Stimulated activated CD8-positive, alpha-beta memory T cell treated with anti-CD3 and anti-CD28 coated beads, Interleukin-15, amount 100 ng/mL, for 4 hours (primary cell): ENCODE results near the gene PRSS22.

ENCODE experiments used
- DNase-seq, 2 donors: peaks; one replicate each; pipeline ENCODE4 v3.0.0-alpha.2; 2020; ENCODE audit warnings: low read depth in 2 of 2

PRSS22 gene

DNA sequence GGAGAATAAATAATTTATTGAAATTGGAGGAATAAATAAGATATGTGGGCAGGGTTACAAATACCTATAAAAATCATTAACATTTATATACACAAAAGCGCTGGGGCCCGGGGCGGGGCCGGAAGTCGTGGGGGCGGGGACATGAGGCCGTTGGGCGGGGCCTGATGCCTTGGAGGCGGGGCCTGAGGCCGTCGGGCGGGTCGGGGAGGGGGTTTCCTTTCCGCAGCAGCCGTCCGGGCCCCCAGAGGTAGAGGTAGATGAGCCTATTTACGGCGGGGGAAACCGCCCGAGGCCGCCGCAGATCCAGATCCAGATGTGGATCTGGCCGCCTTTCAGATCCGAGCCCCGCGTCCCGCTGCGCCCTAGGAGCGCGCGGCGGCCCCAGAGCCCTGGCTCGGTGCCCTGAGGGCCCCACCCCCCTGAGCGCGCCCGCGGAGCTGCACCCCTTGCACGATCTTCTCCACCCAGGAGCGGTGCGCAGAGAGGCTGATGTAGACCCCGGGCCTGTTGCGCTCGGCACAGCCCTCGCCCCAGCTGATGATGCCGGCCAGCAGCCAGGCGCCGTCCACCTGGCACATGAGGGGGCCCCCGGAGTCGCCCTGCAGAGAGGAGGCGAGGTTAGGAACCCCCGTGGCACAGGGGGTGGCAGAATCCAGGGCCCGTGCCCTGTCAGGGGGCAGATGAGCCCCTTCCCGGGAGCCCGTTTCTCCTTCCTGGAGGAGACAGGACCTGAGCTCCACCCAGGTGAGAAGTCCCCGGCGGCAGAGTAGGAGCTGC, 5.1 kb downstream of the PRSS22 start:
- no peak for DNase-seq

DNA sequence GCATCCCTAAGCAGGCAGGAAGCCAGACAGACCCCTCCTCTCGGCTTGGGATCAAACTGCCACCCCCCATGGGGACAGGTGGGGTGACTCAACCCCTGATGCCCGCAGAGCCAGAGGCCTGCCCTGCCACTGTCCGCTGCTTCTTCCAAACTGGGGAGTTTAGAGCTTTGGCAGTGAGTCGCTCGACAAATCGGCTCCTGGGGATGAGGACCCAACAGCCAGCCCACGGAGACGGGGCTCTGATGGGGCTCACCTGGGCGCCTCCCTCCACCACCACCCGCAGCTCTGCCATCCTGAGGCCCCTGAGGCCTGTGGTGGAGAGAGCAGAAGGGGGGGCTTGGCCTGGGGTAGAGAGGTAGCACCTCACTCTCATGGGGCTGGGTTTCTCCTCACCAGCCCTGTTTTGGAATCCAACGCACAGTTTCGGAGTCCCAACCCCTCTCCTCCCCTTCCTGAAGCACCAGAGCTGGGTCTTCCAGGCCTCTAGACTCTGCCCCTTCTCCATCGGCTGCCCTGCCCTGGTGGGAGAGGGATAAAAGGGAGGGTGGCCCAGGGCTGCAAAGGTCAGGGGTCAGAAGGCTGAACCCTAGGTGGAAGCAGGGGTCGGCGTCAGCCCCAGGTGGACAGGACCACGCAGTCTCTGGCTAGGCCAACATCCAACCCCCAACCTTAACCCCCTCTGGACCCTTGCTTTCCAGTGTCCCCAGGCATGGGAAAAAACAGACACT, 5.8 kb downstream of the PRSS22 start:
- no peak for DNase-seq

DNA sequence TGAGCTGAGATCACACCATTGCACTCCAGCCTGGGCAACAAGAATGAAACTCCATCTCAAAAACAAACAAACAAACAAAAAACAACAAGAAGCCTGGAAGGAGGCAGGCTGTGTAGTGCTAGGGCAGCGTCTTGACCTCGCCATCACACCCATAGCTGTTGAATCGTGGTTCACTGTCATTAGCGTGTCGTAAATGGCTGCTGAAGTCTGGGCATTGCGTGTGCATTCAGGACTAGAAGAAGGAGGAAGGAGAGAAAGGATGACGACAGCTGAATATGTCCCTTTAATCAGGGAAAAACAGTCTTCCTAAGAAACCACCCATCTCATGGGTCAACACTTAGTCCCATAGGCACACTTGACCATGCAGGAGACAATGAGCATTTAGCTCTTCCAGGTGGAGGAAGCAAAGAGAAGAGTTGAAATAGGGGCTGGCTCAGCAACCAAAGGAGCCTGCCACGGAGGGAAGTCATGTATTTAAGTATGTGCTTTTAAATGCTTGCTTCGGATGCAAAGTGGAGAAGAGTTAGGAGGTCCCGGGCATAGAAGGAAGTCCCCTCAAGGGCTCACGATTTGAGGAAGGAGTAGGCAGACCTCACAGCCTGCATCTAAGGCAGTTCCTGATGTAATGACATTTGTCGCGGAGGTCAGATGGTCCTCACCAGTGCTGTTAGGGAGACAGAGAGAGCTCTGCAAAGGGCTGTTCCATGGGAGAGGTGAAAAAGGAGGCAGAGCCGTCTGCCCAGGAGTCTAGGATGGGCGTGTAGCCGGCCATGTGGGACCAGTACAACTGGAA, 8.8 kb downstream of the PRSS22 start:
- no peak for DNase-seq

DNA sequence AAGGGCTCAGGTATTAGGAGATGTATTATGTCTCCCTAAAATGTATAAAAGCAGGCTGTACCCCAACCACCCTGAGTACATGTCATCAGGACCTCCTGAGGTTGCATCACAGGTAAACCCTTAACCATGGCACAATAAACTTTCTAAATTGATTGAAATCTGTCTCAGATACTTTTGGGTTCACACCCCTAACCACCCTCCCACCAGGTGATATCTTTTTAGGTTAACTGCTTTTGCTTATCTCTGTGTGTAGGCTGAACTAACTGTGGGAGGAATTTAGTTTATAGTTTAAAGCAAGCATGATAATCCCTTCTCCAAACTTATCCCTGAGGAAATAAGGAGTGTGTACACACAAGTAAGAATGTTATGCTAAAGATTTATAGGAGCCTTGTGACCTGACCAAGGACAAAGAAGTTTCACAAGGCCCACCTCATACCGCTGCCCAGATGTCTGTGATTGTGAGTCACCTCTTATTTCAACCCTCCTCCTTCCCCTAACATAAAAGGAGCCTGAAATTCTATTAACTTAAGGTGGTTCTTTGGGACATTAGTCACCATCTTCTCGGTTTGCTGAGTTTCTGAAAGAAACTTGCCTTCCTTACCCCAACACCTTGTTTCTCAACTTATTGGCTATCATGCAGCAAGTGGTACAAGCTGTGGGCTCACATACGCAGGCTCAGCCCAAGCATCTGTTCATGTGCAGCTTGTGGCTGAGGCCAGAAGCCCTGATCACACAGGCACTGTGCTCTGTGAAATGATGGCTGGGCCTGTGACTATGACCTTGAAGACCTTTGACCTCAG, 11.3 kb downstream of the PRSS22 start:
- DNase-seq: no peak

DNA sequence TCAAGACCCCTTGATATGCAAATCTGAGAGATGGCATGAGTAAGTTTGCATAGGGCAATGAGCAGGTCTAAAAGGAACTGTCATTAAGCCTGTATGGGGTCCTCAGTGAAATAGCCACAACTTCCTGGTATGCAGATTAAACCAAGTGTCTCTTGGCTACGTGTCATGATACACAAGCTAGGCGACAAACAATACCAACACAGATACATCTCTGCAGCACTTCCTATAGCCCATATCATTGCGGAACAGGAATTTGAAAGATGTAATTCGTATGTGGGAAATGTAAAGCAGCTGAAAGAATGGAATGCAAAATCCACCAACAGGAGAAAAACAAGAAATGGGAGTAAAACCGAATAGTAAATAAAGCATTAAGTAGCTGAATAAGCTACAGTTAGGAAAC, 12.9 kb downstream of the PRSS22 start:
- DNase-seq: no peak

DNA sequence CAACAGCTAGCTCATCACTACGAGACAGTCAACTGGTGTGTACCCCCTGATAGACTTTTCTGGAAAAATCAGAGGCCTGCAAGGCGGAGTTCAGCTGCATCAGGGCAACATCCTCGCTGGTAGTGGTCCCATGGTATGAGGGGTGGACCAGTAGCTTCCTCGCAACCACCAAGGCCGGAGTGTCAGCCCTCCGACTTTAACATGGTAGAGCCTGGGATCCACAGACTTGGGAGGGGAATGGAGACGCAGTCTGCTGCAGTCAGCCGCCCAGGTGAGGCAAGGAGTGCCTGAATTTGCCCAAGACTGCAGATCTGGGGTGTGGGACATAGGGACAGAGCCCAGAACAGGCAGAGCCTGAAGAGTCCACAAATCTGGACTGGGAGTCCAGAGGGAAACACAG, 14.4 kb downstream of the PRSS22 start:
- no peak for DNase-seq

DNA sequence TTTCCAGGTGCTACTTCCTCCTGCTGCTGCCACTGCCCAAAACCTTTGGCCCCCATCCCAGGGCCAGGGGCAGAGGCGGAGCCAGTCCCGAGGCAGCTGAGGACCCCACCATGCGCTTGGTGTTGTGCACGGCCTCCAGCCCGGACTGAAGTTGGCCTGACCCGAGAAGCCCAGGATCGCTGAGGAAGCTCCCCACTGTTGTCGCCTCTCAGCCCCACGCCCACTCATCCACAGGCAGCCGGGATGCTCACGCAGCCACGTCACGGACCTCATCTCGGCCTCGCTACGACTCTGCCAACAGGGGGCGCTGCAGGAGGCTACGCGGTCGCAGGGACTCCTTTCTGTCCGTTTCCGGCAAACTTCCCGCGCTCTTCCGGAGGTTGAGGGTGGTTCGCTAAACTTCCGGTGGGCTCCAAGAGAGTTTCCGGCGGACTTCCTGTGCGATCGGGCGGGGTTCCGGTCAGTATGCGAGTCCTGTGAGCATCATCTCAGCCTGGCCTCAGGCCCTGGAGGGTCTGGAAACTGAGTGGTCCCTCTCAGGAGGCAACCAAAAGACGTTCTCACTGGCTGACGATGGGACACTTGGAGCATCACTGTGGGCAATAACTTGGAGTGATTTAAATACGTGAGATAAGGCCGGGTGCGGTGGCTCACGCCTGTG, 15.5 kb downstream of the PRSS22 start:
- peak; percentile 48 to 49 for DNase-seq

DNA sequence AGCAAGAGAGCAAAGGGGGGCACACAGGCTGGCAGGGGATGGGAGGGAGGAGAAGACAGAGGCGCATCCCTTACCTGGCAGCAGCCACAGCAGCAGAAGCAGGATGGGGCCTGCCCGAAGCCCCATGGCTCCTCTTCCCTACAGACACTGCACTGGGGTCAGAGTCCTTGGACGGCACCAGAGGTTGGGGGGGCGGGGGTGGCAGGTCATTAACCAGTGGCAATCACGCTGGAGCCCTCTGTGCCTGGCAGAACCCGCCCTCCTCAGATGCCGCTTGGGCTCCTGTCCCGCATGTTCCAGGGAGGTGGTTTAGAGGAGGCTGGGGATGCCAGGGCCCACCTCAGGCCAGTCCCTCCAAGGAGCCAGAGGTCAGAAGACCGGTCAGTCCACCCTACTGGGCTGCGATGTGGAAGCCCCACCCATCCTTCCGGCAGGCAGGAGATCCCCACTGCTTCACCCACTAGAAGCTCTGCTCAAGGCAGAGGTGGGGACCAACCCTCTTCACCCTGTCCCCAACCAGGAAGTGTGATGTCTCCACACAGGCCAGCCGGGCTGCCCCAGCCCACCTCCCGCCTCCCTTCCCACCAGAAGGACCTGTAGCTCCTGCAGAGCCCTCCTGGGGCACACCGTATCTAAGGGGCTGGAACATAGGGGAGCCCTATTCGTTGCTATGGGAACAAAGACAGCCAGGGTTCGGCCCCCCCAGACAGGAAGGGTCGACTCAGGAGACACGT, 16.2 kb downstream of the PRSS22 start:
- DNase-seq: no peak

DNA sequence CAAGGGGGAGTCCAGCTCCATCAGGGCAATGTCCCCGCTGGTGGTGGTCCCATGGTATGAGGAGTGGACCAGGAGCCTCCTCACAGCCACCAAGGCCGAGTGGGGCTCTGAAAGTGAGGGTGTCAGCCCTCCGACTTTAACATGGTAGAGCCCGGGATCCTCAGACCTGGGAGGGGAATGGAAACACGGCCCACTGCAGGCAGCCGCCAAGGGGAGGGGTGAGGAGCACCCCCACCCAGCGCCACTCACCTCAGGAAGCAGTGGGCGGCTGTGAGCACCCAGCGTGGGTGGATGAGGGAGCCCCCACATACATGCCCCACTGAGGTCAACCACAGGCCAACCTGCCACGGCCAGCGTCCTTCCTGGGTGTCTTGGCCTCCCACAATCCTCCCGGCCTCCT, 17.1 kb downstream of the PRSS22 start:
- no peak for DNase-seq

DNA sequence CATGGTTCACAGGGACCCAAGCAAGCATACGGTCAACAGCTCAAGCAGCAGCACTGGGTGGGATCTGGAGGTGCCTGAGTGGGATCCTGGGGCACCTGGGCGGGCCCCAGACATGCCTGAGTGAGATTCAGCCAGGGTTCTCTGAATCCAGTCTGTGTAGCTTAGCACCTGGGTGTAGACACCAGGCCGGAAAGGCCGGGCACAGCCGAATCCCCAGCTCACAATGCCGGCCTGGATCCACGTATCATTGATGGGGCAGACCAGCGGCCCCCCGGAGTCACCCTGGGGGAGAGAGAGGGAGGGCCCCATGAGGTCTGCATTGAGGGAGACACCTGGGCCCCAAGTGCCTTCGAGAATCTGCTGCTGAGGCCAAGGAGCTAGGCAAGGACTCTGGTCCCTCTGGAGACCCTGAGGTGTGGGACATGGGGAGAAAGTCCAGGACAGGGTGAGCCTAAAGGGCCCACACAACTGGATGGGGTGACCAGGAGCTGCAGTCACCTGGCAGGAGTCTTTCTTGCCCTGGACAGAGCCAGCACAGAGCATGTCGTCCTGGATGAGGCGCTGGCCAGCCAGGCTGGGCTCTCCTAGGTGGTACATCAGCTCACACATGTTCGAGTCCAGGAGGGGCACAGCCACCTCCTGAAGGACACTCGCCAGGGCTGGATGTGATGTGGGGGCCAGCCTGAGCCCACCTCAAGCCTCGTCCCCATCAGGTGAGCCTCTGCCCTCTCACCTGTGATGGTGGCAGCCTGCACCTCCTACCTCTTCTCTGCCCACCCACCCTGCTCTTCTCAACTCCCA, 18.1 kb downstream of the PRSS22 start:
- no peak for DNase-seq

DNA sequence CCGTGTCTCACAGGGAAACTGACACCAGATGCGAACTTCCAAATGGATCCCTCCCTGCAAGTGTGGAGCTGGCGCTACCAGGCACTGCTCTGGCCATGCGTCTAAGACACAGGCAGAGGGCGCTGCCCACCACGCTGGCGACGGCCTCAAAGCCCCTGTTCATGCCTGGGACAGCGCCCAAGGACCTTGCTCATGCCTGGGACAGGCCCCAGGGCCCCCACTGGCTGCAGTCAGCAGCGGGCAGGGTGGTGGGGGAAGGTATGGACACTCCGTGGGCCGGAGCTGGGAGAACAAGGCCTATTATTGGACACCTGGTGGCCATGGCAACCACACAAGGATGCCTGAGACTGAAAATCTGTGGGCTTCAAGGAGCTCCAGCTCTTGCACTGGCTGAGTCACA, 19.0 kb downstream of the PRSS22 start:
- no peak for DNase-seq

DNA sequence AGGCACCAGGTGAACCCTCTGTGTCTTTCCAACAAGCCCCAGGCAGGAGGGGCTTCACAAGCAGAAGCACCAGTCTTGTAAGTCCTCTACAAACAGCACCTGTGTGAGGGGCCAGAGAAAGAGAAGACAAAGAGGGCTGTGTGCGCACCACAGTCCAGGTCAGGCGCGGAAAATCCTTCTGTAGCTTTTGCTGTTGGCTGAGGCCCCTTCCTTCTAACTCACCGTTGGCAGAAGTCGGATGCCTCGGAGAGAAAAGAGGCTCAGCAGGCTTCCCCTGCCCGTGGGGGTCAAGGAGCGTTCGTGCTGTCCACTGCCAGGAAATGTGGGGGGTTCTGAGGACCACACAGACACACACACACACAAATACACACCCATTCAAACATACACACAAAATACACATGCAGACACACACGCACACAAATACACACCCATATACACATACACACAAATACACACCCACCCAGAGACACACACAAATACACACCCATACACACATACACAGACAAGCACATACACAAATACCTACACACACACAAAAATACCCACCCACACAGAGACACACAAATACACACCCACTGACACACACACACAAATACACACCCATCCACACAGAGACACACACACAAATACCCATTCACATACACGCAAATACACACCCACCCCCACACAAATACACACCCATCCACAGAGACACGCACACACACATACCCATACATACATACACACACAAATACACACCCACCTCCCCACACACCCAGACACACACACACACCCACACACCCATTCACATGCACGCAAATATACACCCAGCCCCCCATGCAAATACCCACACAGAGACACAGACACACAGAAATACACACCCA, 21.1 kb downstream of the PRSS22 start:
- no peak for DNase-seq

DNA sequence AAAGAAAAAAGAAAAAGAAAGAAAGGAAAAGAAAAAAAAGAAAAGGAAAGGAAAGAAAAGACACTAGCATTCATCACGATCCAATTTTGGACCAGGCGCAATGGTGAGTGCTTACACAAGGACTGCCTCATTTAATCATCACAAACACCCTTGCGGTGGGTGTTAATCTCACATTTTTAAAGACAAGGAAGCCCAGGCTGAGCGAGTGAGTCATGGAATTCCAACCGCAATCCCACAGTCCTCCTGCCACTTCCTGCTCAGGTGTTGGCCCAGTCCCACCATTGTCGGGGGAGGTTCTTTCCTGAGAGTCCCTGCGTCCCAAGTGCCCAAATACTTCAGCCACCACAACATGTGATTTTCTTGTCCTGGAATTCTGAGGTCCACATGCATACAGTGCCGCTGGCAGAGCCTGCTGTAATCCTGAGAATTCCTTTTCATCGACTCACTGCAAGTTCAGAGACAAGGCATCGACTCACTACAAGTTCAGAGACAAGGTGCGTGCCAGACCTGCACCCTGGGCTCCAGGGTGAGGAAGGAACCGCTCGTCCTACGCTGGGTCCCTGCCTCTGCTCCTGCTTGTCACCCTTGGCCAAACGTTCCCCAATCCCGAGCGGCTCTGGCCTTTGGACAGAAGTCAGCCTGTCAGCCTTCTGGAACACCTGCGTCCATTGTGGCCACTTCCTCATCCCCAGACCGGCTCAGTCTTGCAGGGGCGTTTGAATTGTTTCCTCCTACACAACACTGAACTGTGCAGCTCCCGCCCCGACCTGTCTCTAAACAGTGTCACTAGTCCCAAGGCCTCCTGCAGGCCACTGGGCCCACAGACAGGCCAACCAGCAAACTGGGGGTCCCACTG, 22.1 kb downstream of the PRSS22 start:
- DNase-seq: no peak

DNA sequence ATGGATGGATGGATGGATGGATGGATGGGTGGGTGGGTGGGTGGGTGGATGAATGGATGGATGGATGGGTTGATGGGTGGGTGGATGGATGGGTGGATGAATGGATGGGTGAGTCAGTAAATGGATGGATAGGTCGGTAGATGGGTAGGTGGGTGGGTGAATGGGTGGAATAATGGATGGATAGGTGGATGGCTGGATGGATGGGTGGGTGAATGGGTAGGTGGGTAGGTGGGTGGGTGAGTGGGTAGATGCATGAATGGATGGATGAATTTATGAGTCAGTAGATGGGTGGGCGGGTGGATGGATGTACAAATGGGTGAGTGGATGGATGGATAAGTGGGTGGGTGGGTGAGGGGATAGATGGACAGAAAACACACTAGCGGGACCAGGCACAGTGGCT, 23.0 kb downstream of the PRSS22 start:
- DNase-seq: no peak

DNA sequence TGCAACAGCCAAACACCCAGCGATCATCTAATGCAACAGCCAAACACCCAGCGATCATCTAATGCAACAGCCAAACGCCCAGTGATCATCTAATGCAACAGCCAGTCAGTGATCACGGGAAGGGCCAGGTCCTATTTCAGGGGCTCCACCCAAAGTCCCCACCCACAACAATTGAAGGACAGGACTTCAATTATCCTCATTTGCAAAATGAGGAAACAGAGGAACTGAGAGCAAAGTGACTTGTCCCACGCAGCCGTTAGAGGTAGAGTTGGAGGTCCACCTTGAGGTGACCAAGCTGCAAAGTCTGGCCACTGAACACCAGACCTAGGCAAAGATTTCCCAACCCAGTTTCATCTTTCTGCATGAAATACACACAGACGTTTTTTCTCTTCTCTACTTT, 24.2 kb downstream of the PRSS22 start:
- DNase-seq: no peak

DNA sequence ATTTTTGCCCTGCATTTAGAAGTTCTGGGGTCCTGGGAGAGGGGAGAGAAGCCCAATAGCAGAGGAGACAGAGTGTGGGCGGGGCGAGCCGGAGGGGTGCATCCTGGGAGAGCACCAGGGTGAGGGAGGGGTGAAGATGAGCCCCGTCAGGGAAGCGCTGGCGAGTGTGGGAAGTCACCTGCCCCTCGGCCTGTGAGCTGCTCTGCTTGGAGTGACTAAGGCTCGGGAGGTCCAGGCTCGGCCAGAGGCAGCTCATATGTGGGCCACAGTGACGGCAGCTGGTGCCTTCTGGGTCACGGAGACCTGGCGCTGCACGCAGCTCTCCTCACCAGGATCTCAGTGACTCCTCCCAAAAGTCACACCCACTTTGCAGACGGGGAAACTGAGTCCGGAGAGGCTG, 26.8 kb downstream of the PRSS22 start:
- no peak for DNase-seq

DNA sequence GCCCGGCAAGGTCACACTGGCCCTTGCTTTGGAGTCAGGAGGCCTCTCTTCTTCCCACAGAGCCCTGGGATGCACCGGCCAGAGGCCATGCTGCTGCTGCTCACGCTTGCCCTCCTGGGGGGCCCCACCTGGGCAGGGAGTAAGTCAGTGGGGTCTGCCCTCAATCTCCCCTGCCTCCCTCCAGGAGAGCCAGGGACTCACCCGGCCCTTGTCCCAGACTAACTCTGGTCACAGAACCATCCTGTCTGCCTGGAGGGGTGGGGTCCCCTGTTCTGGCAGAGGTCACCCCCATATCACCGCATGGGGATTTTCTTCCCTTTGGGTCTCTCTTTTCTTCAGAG, 27.6 kb downstream of the PRSS22 start:
- DNase-seq: no peak
